Loucy (cell line): ENCODE data around the gene CERS6.

Experiments
- H2AFZ ChIP-seq: fragments of 200-600 bp; sonication (generic); 2 replicates; pipeline ENCODE4 v1.6.0; 2016; ENCODE audit warnings: antibody characterized with exemption, mild to moderate bottlenecking, low read length, moderate library complexity
- H3F3A ChIP-seq: fragments of 200-600 bp; 2 replicates; pipeline ENCODE4 v1.6.0; 2016; ENCODE audit warnings: antibody characterized with exemption, low read depth, mild to moderate bottlenecking
- H3K27me3 ChIP-seq: fragments of 200-600 bp; sonication (generic); 2 replicates; pipeline ENCODE4 v1.6.1; 2014; ENCODE audit warnings: low read length, mild to moderate bottlenecking; ENCODE audit not compliant: insufficient read depth, poor library complexity, severe bottlenecking
- H3K36me3 ChIP-seq: fragments of 200-600 bp; sonication (generic); 2 replicates; pipeline ENCODE4 v1.6.1; 2016; ENCODE audit warnings: low read length; ENCODE audit not compliant: insufficient read depth
- H3K4me1 ChIP-seq: fragments of 200-600 bp; sonication (generic); 2 replicates; pipeline ENCODE4 v1.5.1; 2014; ENCODE audit warnings: low read length, mild to moderate bottlenecking; ENCODE audit not compliant: insufficient read depth, poor library complexity, severe bottlenecking
- H3K4me2 ChIP-seq: fragments of 200-600 bp; sonication (generic); 2 replicates; pipeline ENCODE4 v1.6.0; 2014; ENCODE audit warnings: antibody characterized with exemption, low read length, low read depth, mild to moderate bottlenecking; ENCODE audit not compliant: poor library complexity, severe bottlenecking
- H3K4me3 ChIP-seq: fragments of 200-600 bp; sonication (generic); 2 replicates; pipeline ENCODE4 v1.5.1; 2014; ENCODE audit warnings: low read length, mild to moderate bottlenecking, mixed read lengths; ENCODE audit not compliant: poor library complexity, severe bottlenecking
- H3K79me2 ChIP-seq: fragments of 200-600 bp; sonication (generic); 2 replicates; pipeline ENCODE4 v1.6.1; 2014; ENCODE audit warnings: low read length; ENCODE audit not compliant: insufficient read depth
- H3K9ac ChIP-seq: fragments of 200-600 bp; sonication (generic); 2 replicates; pipeline ENCODE4 v1.6.0; 2014; ENCODE audit warnings: mild to moderate bottlenecking, low read depth, low read length, moderate library complexity; ENCODE audit not compliant: poor library complexity, severe bottlenecking
- H3K9me2 ChIP-seq: fragments of 200-600 bp; sonication (generic); replicated peaks from 2 replicates; pipeline ENCODE4 v1.6.1; 2016; ENCODE audit warnings: low read depth, low read length, mixed read lengths
- H3K9me3 ChIP-seq: fragments of 200-600 bp; sonication (generic); 2 replicates; pipeline ENCODE4 v1.6.1; 2014; ENCODE audit warnings: mild to moderate bottlenecking, antibody characterized with exemption, low read length, low read depth; ENCODE audit not compliant: insufficient read depth
- H4K20me1 ChIP-seq: fragments of 200-600 bp; sonication (generic); 2 replicates; pipeline ENCODE4 v1.6.0; 2014; ENCODE audit warnings: antibody characterized with exemption, low read length, mild to moderate bottlenecking; ENCODE audit not compliant: insufficient read depth, poor library complexity, severe bottlenecking
- EZH2phosphoT487 ChIP-seq: fragments of 200-600 bp; IDR thresholded peaks from 2 replicates; pipeline ENCODE4 v1.6.1; 2018; ENCODE audit warnings: antibody characterized with exemption, mild to moderate bottlenecking, moderate library complexity, borderline replicate concordance
- TF ChIP-seq, protein P1 (sequence below): fragments of 200-600 bp; sonication (generic); conservative IDR thresholded peaks from 2 replicates; pipeline ENCODE4 v1.5.1; 2014; ENCODE audit warnings: mild to moderate bottlenecking, antibody characterized with exemption, low read length

The CERS6 gene

DNA sequence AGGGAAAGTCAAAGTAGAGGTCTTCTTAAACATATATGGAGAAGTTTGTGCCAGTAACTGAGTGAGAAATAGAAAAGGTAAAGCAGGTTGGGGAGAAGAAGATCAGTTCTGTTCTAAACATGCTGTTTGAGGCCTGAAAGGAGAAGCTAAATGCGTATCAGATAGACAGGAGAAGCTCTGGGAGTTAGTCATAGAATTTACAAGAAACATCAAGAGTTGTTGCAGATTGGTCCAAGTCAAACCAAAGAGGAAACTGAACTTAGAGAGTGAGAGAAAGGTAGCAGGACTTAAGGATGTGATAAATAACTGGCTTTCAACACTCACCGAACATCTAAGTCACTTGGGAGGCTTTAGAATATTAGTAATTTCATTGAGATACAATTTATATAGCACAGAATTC is 29.2 kb upstream of the CERS6 start:
- Histone ChIP-seq H3K36me3 (no peaks in the 10 kb centered on the region), H4K20me1 (no peaks in the 10 kb centered on the region), H3F3A (no peaks in the 10 kb centered on the region), H3K4me1 (no peaks in the 10 kb centered on the region), H3K9me3 (no peaks in the 10 kb centered on the region), H3K4me3 (no peak overlapping the region), H3K27me3 (no peaks in the 10 kb centered on the region), H3K9me2 (no peaks in the 10 kb centered on the region), H3K79me2 (no peaks in the 10 kb centered on the region), H3K9ac (no peak overlapping the region), H3K4me2 (no peak overlapping the region), H2AFZ (no peak overlapping the region)
- TF ChIP-seq, protein P1, sequence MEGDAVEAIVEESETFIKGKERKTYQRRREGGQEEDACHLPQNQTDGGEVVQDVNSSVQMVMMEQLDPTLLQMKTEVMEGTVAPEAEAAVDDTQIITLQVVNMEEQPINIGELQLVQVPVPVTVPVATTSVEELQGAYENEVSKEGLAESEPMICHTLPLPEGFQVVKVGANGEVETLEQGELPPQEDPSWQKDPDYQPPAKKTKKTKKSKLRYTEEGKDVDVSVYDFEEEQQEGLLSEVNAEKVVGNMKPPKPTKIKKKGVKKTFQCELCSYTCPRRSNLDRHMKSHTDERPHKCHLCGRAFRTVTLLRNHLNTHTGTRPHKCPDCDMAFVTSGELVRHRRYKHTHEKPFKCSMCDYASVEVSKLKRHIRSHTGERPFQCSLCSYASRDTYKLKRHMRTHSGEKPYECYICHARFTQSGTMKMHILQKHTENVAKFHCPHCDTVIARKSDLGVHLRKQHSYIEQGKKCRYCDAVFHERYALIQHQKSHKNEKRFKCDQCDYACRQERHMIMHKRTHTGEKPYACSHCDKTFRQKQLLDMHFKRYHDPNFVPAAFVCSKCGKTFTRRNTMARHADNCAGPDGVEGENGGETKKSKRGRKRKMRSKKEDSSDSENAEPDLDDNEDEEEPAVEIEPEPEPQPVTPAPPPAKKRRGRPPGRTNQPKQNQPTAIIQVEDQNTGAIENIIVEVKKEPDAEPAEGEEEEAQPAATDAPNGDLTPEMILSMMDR = no peak
- TF ChIP-seq EZH2phosphoT487 = no peak

DNA sequence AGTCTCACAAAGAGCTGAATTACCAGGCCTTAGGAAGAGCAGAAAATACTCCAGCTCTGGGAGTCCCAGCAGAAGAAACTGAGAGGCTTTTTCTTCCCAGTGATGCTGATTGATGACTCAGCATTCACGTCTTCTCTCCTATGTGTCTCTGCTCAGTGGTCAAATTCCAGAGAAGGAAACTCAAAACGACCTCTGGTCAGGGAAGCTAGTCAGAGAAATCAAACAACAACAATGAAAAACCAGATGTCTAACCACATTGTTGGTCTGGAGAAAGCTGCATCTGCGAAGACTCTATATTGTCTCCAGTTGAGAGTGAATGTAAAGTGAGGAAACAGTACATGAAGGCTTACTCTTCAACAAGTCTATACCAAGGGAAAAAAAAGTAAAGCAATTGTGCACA is 28.6 kb upstream of the CERS6 start:
- no peak for TF ChIP-seq EZH2phosphoT487
- TF ChIP-seq, protein P1 = no peak
- no peaks in the 10 kb centered on the region for H3K9me3 ChIP-seq
- H3K27me3 ChIP-seq = no peaks in the 10 kb centered on the region
- no peaks in the 10 kb centered on the region for H3K79me2 ChIP-seq
- H3K4me3 ChIP-seq = no peak overlapping the region
- no peak overlapping the region for H2AFZ ChIP-seq
- no peak overlapping the region for H3K4me2 ChIP-seq
- no peak overlapping the region for H3K9ac ChIP-seq
- no peaks in the 10 kb centered on the region for H3K4me1 ChIP-seq
- H3K9me2 ChIP-seq = no peaks in the 10 kb centered on the region
- H3K36me3 ChIP-seq = no peaks in the 10 kb centered on the region
- H4K20me1 ChIP-seq = no peaks in the 10 kb centered on the region
- no peaks in the 10 kb centered on the region for H3F3A ChIP-seq

DNA sequence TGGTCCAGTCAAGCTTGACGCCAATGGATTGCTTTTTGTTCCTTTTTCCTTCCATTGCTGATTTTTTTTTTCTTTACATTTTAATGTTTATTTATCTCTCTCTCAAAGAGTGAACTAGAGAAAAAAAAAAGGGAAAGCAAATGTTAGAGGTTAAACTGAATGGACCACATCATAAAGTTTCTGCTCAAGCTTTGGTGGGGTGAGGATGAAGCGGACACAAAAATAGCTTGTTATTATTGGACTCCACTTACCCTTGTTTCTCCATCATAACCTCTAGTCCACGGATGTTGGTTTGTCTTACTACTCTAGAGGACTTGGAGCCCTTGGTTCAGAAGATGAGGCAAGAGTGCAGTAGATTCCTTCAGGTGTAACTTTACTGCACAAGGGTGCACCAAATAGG is 27.6 kb upstream of the CERS6 start:
- Histone ChIP-seq H3K9me2 (no peaks in the 10 kb centered on the region), H3K9ac (no peak overlapping the region), H2AFZ (no peak overlapping the region), H3K4me1 (no peaks in the 10 kb centered on the region), H3K36me3 (no peaks in the 10 kb centered on the region), H3K4me3 (no peak overlapping the region), H3F3A (no peaks in the 10 kb centered on the region), H4K20me1 (no peaks in the 10 kb centered on the region), H3K9me3 (no peaks in the 10 kb centered on the region), H3K79me2 (no peaks in the 10 kb centered on the region), H3K4me2 (no peak overlapping the region), H3K27me3 (no peaks in the 10 kb centered on the region)
- TF ChIP-seq, protein P1 = no peak
- TF ChIP-seq EZH2phosphoT487 = no peak
